Measurements from ENCODE around the gene CCDC6. TPM values are rescaled to one million over a fixed set of nuclear protein-coding genes. Genes with fewer than 3 reads are reported as not detected.
"Not testable (repeated sequence)": the region's sequence is repeated elsewhere in the genome, so short reads cannot be mapped to it uniquely, and the experiment has no call there.

CCDC6 gene
- total and polyA plus RNA-seq, 7 donors = 12.6 to 97.5 (median 59.2) TPM

GRCh38 chr10:59888781-59889435, 17.4 kb downstream of the CCDC6 start:
- H3K27ac ChIP-seq = peak overlapping the region in 1 of 4 donors; percentile 20
- intact Hi-C loops (cut with DNase I) = no loop called here

GRCh38 chr10:59887972-59888640, 18.2 kb downstream of the CCDC6 start:
- intact Hi-C loops (cut with DNase I) = no loop called here
- peaks cover 0 to 13% (median 2%) of the 10 kb centered on the region in 4 donors for H3K36me3 ChIP-seq
- H3K9me3 ChIP-seq = no peaks in the 10 kb centered on the region
- 79 to 81% methylated on average over 6 of the region's 6 CpGs for WGBS, 2 donors
- no peaks in the 10 kb centered on the region for H3K27me3 ChIP-seq
- H3K4me1 ChIP-seq = peaks cover 0 to 93% (median 88%) of the 10 kb centered on the region in 4 donors
- peak overlapping the region in 2 of 4 donors; percentile 9 to 20 for H3K27ac ChIP-seq
- TF ChIP-seq POLR2AphosphoS5 (IDR thresholded peaks at IDR 0.05) (no peak), CTCF (IDR thresholded peaks at IDR 0.05) (no peak), POLR2A (IDR thresholded peaks at IDR 0.05) (no peak), EP300 (IDR thresholded peaks at IDR 0.05) (no peak)
- no peak overlapping the region for H3K4me3 ChIP-seq
- no peak for DNase-seq

More at GRCh38 chr10:59888781-59889435, 17.4 kb downstream of the CCDC6 start:
- H3K4me3 ChIP-seq = no peak overlapping the region
- H3K4me1 ChIP-seq = peaks cover 0 to 93% (median 89%) of the 10 kb centered on the region in 4 donors
- no peak for TF ChIP-seq CTCF (IDR thresholded peaks at IDR 0.05)
- no peak for TF ChIP-seq EP300 (IDR thresholded peaks at IDR 0.05)
- TF ChIP-seq POLR2AphosphoS5 (IDR thresholded peaks at IDR 0.05) = no peak
- no peak for TF ChIP-seq POLR2A (IDR thresholded peaks at IDR 0.05)
- no peaks in the 10 kb centered on the region for H3K27me3 ChIP-seq
- no peaks in the 10 kb centered on the region for H3K9me3 ChIP-seq
- WGBS, 2 donors = 82 to 85% methylated on average over 4 of the region's 4 CpGs
- H3K36me3 ChIP-seq = peaks cover 0 to 13% (median 2%) of the 10 kb centered on the region in 4 donors
- DNase-seq = no peak

- Histone ChIP-seq H3K4me3 (no peak overlapping the region), H3K4me1 (peaks cover 0 to 85% (median 77%) of the 10 kb centered on the region in 4 donors), H3K27ac (no peak overlapping the region), H3K9me3 (no peaks in the 10 kb centered on the region), H3K36me3 (peaks cover 0 to 13% (median 2%) of the 10 kb centered on the region in 4 donors), H3K27me3 (no peaks in the 10 kb centered on the region)
- intact Hi-C loops (cut with DNase I) = no loop called here
- no peak for DNase-seq
- TF ChIP-seq POLR2A (IDR thresholded peaks at IDR 0.05) (no peak), EP300 (IDR thresholded peaks at IDR 0.05) (no peak), CTCF (IDR thresholded peaks at IDR 0.05) (no peak), POLR2AphosphoS5 (IDR thresholded peaks at IDR 0.05) (no peak)
- 71 to 80% methylated on average over 5 of the region's 5 CpGs for WGBS, 2 donors
Measured at GRCh38 chr10:59887006-59887405, 19.4 kb downstream of the CCDC6 start.

GRCh38 chr10:59885430-59886134, 20.8 kb downstream of the CCDC6 start:
- 42 to 80% methylated on average over 8 of the region's 8 CpGs for WGBS, 2 donors
- TF ChIP-seq POLR2A (IDR thresholded peaks at IDR 0.05) (no peak), POLR2AphosphoS5 (IDR thresholded peaks at IDR 0.05) (no peak), EP300 (IDR thresholded peaks at IDR 0.05) (no peak), CTCF (IDR thresholded peaks at IDR 0.05) (no peak)
- DNase-seq = no peak

GRCh38 chr10:59884893-59885292, 21.5 kb downstream of the CCDC6 start:
- H3K27me3 ChIP-seq; DNase-seq; H3K4me3 ChIP-seq; intact Hi-C loops (cut with DNase I); H3K9me3 ChIP-seq: not testable (repeated sequence)
- WGBS, 2 donors = 88 to 95% methylated on average over 8 of the region's 8 CpGs
- Histone ChIP-seq H3K27ac (peak overlapping the region in 1 of 4 donors; percentile 43), H3K36me3 (peaks cover 0 to 12% (median 0%) of the 10 kb centered on the region in 4 donors), H3K4me1 (peaks cover 0 to 78% (median 71%) of the 10 kb centered on the region in 4 donors)

More at GRCh38 chr10:59885430-59886134, 20.8 kb downstream of the CCDC6 start:
- no peaks in the 10 kb centered on the region for H3K27me3 ChIP-seq
- no peak overlapping the region for H3K4me3 ChIP-seq
- intact Hi-C loops (cut with DNase I) = no loop called here
- H3K4me1 ChIP-seq = peaks cover 0 to 79% (median 71%) of the 10 kb centered on the region in 4 donors
- no peaks in the 10 kb centered on the region for H3K9me3 ChIP-seq
- peaks cover 0 to 13% (median 2%) of the 10 kb centered on the region in 4 donors for H3K36me3 ChIP-seq
- H3K27ac ChIP-seq = peak overlapping the region in 1 of 4 donors; percentile 43

Measured in sigmoid colon (tissue), 7 donors.